NCI-H2029 treated with DMSO at 0.1 percent for 48 hours (cell line): ENCODE measurements around the gene COL11A1.
"Not testable (repeated sequence)": the region's sequence is repeated elsewhere in the genome, so short reads cannot be mapped to it uniquely, and the experiment has no call there.

Experiments
- DNase-seq: peaks from one replicate; lab custom pipeline; 2025; lab: John Stamatoyannopoulos, UW

The COL11A1 gene

DNA sequence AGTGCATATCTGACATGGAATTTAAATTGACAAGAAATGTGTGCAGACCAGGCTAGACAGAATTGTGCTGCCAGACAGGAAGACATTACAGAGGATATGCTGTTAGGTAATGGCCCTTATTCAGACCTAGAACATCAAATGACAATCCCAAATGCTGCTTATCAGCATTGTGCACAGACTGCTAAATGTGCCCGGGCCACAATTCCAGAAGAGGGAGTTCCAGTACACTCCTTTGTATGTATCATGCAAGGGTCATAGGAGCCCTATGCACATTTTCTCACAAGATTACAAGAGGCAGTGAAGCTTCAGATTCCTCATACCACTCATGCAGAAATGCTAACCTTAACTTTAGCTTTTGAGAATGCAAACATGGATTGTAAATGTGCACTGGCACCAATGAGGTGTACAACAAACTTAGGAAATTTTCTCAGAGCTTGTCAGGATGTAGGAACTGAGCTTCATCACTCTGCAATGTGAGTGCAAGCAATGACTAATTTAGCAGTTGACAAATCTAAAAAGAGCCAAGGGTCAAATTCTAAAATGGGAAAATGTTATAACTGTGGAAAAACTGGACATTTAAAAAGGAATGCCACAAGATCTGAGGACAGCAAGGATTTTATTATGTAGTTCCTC, 273.5 kb downstream of the COL11A1 start:
- no peak for DNase-seq

DNA sequence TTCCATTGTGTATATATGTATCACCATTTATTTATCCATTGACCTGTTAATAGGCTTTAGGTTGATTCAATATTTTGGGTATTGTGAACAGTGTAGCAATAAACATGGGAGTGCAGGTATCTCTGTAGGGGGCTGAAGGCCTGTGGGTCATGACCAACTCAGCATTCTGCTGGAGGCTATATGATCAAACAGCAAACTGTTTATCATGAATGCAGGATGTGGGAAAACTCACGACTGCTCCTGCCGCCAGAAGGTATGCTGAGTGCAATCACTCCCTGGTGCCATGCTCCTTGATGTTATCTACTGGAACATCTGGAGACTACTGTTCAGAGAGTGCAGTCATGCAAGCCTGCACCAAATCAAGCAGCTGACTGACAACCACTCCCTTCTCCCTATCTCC, 275.2 kb downstream of the COL11A1 start:
- DNase-seq: no peak

DNA sequence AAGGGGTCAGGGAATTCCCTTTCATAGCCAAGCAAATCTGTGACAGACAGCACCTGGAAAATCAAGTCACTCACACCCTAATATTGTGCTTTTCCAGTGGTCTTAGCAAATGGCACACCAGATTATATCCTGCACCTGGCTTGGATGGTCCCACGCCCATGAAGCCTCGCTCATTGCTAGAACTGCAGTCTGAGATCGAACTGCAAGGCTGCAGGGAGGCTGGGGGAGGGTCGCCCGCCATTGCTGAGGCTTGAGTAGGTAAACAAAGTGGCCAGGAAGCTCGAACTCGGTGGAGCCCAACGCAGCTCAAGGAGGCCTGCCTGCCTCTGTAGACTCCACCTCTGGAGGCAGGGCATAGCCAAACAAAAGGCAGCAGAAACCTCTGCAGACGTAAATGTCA, 281.6 kb downstream of the COL11A1 start:
- DNase-seq: not testable (repeated sequence)
